ENCODE results near the gene ATAD1. TPM values are rescaled to one million over a fixed set of nuclear protein-coding genes. Genes with fewer than 3 reads are reported as not detected.

The ATAD1 gene
- total and polyA plus RNA-seq, 9 of the 15 experiments (the other 6 are each of a cell fraction or from before 2014, with no cell fraction given) = 11.3 to 33.8 (median 27.3) TPM

DNA sequence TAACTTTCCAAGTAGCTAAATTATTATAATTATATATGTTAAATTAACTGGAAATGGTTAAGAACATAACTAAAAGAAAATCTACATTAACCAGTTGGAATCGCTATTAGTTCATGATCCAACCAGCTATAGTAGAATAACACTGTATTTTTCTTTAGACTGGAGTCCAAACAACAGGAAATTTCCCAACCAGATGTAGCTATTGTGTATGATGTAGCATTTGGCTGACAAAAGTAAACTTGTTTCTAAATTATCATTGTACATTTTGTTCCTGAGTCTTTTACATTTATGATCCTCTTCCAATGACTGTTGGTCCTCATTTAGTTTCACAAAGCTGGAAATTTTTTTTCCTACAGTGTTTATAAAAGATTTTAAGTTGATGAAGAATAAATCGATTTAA lies 96.2 kb downstream of the ATAD1 start:
- Histone ChIP-seq H3K79me2 (ENCODE audit: control insufficient read depth, insufficient read depth, low read length) (no peaks in the 10 kb centered on the region), H3K4me2 (ENCODE audit: insufficient read depth, low read length) (no peak overlapping the region), H4K20me1 (replicated peaks; ENCODE audit: control insufficient read depth, insufficient read depth, low read length) (no peaks in the 10 kb centered on the region), H3K4me1 (replicated peaks in 1 of 2; ENCODE audit: control insufficient read depth in 2 of 2, insufficient read depth in 2 of 2, low read length in 2 of 2) (no peaks in the 10 kb centered on the region), H3K36me3 (ENCODE audit: control insufficient read depth, insufficient read depth, low read length) (no peaks in the 10 kb centered on the region), H3K9me3 (replicated peaks; ENCODE audit: control insufficient read depth, insufficient read depth, low read depth, low read length) (no peaks in the 10 kb centered on the region), H3K4me3 (no peak overlapping the region), H3K9me1 (ENCODE audit: control insufficient read depth, insufficient read depth, low read length) (no peaks in the 10 kb centered on the region), H3K27me3 (ENCODE audit: control insufficient read depth in 2 of 2, insufficient read depth in 2 of 2, low read length in 2 of 2) (peaks cover 0 to 2% of the 10 kb centered on the region in 2 experiments; a peak in 3 of 5 replicates), H3K9ac (ENCODE audit: insufficient read depth in 1 of 2, low read depth in 2 of 2, low read length in 2 of 2) (no peak overlapping the region), H2AFZ (ENCODE audit: low read depth, low read length) (no peak overlapping the region), H3K27ac (ENCODE audit: extremely low read depth, low read depth, low read length) (no peak overlapping the region)
- FAIRE-seq (no peak), ATAC-seq (no peak), DNase-seq (ENCODE audit: extremely low read depth in 1 of 4, low spot score in 3 of 4) (no peak)
- 0% methylated on average over 2 of the region's 2 CpGs for WGBS (ENCODE audit: insufficient coverage, low coverage, missing lambda C conversion rate)
- intact Hi-C loops (cut with micrococcal nuclease) (no loop called here), in situ Hi-C loops (cut with MboI) (no loop called here)
- POLR2A ChIA-PET = no interaction called here
- no TSS peak for BruUV-seq (replicated peaks)
- TF ChIP-seq ZNF695 (CRISPR knock-in tag; IDR thresholded peaks at IDR 0.05) = no peak
- TF ChIP-seq, protein P1, sequence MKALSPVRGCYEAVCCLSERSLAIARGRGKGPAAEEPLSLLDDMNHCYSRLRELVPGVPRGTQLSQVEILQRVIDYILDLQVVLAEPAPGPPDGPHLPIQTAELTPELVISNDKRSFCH (CRISPR knock-in tag; IDR thresholded peaks at IDR 0.05) = no peak
- TF ChIP-seq, protein P1 (tag; IDR thresholded peaks at IDR 0.05) = no peak
- no peak for TF ChIP-seq ZBTB17 (CRISPR knock-in tag; IDR thresholded peaks at IDR 0.05)
- no peak for TF ChIP-seq ZNF134 (CRISPR knock-in tag; conservative IDR thresholded peaks at IDR 0.05)
- no peak for TF ChIP-seq SRSF3 (IDR thresholded peaks at IDR 0.05; ENCODE audit: insufficient read depth, low read length)
- TF ChIP-seq CCAR2 (IDR thresholded peaks at IDR 0.05; ENCODE audit: low read depth, low read length) = no peak
- TF ChIP-seq MAFG (tag; conservative IDR thresholded peaks at IDR 0.05) = no peak
- no peak for TF ChIP-seq SNIP1 (IDR thresholded peaks at IDR 0.05; ENCODE audit: low read depth)
- no peak for TF ChIP-seq SIX5 (IDR thresholded peaks at IDR 0.05; ENCODE audit: borderline replicate concordance in 1 of 2, insufficient read depth in 1 of 2, low read depth in 1 of 2, low read length in 2 of 2)
- TF ChIP-seq ZNF324 (CRISPR knock-in tag; IDR thresholded peaks at IDR 0.05) = no peak
- TF ChIP-seq, protein P2, sequence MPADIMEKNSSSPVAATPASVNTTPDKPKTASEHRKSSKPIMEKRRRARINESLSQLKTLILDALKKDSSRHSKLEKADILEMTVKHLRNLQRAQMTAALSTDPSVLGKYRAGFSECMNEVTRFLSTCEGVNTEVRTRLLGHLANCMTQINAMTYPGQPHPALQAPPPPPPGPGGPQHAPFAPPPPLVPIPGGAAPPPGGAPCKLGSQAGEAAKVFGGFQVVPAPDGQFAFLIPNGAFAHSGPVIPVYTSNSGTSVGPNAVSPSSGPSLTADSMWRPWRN (IDR thresholded peaks at IDR 0.05; ENCODE audit: low read depth) = no peak
- no peak for TF ChIP-seq MXI1 (IDR thresholded peaks at IDR 0.05; ENCODE audit: low read depth, low read length)
- no peak for TF ChIP-seq GTF2E2 (tag; IDR thresholded peaks at IDR 0.05)
- CTCF ChIA-PET (ENCODE audit: low intra/inter-chr PET ratio) = no interaction called here
